H7 (cell line): ENCODE data around the gene GDF9. TPM values are rescaled to one million over a fixed set of nuclear protein-coding genes. Genes with fewer than 3 reads are reported as not detected.
A peak's percentile ranks its signal among the peaks of the same experiment; 100 is the strongest.

Experiments used
- DNase-seq: peaks from one replicate; pipeline ENCODE4 v3.0.0; 2012
- H3K27me3 ChIP-seq: 2 replicates; pipeline ENCODE4 v1.6.0; 2011; ENCODE audit warnings: mild to moderate bottlenecking, low read length; ENCODE audit not compliant: control insufficient read depth, insufficient read depth
- H3K36me3 ChIP-seq: replicated peaks from 2 replicates; pipeline ENCODE4 v1.5.1; 2011; ENCODE audit warnings: low read length; ENCODE audit not compliant: control insufficient read depth, insufficient read depth
- H3K4me3 ChIP-seq: 2 replicates; pipeline ENCODE4 v1.5.1; 2011; ENCODE audit warnings: low read depth, mild to moderate bottlenecking, control low read depth, low read length, moderate library complexity; ENCODE audit not compliant: insufficient read depth
- total RNA-seq: library from RNA; depleted of rRNA; stranded (reverse); fragments of >200 nt; shearing (Covaris generic); gene quantifications from 2 replicates; pipeline ENCODE4 v1.2.3, GENCODE V29; 2014; rRNA removed

Gene GDF9
- total RNA-seq: 0.22 and 0.24 TPM in 2 replicates

DNA sequence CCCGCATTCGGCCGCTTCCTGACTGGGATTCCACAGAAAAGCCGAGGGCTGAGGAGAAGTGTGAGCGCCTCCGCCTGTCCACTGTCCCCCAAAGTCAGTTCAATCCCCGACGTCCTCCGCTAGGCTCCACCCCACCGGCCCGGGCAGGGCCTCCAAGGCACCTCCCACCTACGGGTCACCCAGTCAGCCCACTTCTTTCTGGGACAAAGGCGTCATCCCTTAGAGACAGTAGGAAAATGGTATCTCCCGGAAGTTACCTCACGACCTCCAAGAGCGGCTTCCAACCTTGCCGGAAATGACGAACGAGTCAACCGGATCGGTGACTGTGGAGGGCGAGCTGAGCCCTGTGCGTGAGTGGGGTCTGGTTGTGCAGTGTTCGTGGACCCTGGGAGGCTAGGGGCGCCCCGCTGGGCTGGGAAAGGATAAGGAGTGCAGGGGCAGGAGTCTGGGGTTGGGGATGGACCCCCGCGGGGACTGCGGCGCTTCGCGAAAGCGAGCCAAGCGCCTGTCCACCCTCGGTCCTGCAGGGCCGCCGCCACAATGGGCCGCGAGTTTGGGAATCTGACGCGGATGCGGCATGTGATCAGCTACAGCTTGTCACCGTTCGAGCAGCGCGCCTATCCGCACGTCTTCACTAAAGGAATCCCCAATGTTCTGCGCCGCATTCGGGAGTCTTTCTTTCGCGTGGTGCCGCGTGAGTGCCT lies at the start of gene GDF9, which contains the start of gene UQCRQ:
Gene GDF9 (minus strand): TSS at position 128 of the 704 bp plus-strand sequence. CDS start 1,936 bp downstream, outside the sequence.
Gene UQCRQ (plus strand): TSS at position 301 of the 704 bp plus-strand sequence. CDS start 240 bp downstream, at position 541.
- Histone ChIP-seq H3K4me3 (peak within 1 kb of the TSS; percentile 95), H3K27me3 (no peaks in the 10 kb centered on the region; the same call in 1 of the 2 replicates), H3K36me3 (peaks cover 8% of the 10 kb centered on the region)
- DNase-seq: peak; percentile 97

DNA sequence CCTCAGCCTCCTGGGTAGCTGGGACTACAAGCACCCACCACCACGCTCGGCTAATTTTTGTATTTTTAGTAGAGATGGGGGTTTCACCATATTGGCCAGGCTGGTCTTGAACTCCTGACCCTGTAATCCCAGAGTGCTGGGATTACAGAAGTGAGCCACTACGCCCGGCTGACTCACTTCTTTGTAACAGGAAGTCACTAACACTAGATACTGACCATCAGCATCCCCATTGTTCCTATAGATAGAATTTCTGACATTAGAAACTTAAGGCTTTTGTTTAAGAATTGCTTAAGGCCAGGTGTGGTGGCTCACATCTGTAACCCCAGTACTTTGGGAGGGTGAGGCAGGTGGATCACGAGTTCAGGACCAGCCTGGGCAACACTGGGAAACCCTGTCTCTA lies 49.4 kb upstream of the GDF9 start:
- Histone ChIP-seq H3K27me3 (no peaks in the 10 kb centered on the region), H3K36me3 (peaks cover 2% of the 10 kb centered on the region), H3K4me3 (no peak overlapping the region)
- DNase-seq: no peak

- Histone ChIP-seq H3K36me3 (peaks cover 2% of the 10 kb centered on the region), H3K27me3 (no peaks in the 10 kb centered on the region), H3K4me3 (no peak overlapping the region)
- no peak for DNase-seq
Measured at GRCh38 chr5:132909702-132910101, 43.4 kb upstream of the GDF9 start.

- H3K4me3 ChIP-seq: no peak overlapping the region
- no peaks in the 10 kb centered on the region for H3K27me3 ChIP-seq
- DNase-seq: no peak
- no peaks in the 10 kb centered on the region; the same call in 1 of the 2 replicates for H3K36me3 ChIP-seq
Measured at GRCh38 chr5:132907161-132907560, 40.9 kb upstream of the GDF9 start.

DNA sequence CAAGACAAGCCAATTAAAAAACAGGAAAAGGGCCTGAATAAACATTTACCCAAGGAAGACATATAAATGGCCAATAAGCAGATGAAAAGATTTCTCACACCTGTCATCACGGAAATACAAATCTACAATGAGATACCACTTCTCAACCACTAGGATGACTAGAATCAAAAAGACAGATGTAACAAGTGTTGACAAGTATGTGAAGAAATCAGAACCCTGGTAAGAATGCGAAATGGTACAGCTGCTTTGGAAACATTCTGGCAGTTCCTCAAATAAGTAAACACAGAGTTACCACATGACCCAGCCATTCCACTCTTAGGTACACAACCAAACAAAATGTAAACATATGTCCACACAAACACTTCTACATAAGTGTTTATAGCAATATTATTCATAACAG lies 39.7 kb upstream of the GDF9 start:
- no peaks in the 10 kb centered on the region for H3K27me3 ChIP-seq
- no peak overlapping the region for H3K4me3 ChIP-seq
- H3K36me3 ChIP-seq: no peaks in the 10 kb centered on the region; the same call in 1 of the 2 replicates
- no peak for DNase-seq

- no peak for DNase-seq
- Histone ChIP-seq H3K36me3 (peaks cover 9% of the 10 kb centered on the region), H3K27me3 (no peaks in the 10 kb centered on the region), H3K4me3 (no peak overlapping the region)
Measured at GRCh38 chr5:132901730-132902129, 35.5 kb upstream of the GDF9 start.

- Histone ChIP-seq H3K36me3 (peaks cover 15% of the 10 kb centered on the region), H3K4me3 (no peak overlapping the region)
Measured at GRCh38 chr5:132901036-132901435, 34.8 kb upstream of the GDF9 start.

GRCh38 chr5:132898094-132898493 lies 31.8 kb upstream of the GDF9 start:
- Histone ChIP-seq H3K4me3 (no peak overlapping the region), H3K36me3 (peaks cover 26% of the 10 kb centered on the region), H3K27me3 (no peaks in the 10 kb centered on the region)
- DNase-seq: no peak

More at GRCh38 chr5:132901036-132901435, 34.8 kb upstream of the GDF9 start:
- H3K27me3 ChIP-seq: no peaks in the 10 kb centered on the region
- no peak for DNase-seq

DNA sequence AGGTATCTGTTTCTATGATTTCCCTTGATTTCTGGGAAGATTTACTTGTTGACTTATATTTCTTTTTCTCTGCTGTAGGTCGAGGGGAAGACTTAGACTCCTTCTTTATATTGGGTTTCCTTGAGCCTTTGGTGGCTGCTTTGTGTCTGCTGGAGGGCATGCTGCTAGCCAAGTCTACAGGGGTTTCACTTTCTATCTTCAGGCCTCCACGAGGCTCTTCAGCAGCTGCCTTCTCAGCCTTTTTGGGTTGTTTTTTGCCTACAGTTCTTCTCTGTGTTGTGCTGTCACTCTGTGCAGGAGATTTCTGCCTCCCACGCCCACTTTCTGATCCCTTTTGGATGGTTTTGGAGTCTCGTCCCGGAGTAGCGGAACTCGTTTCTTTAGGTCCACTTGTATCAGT lies 30.4 kb upstream of the GDF9 start:
- H3K27me3 ChIP-seq: no peaks in the 10 kb centered on the region
- no peak for DNase-seq
- no peak overlapping the region for H3K4me3 ChIP-seq
- H3K36me3 ChIP-seq: peaks cover 31% of the 10 kb centered on the region

DNA sequence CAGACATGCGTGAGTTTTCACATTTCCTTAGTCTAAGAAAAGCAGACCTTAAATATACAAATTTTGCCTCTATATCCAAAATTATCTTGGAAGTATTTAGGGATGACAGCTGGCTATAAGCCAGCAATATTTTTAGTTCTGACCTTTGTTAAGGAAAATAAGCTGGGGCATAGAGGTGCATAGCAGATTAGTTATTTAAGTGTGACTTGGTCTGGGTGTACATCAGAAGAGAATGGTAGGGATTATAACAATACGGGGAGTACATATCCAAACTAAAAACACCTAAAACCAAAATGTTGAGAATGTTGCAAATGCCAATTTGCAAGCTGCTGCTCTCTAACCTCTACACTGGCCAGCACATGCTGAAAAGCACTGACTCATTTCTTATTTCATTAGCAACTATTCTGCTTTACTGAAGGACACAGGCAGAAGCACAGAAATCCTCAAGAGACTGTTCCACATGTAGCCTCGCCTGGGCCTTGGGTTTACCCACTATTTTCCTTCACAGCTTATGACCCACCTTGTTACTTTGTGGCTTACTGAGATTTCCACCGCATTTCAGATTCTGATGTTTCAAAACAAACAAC lies 29.5 kb upstream of the GDF9 start:
- peaks cover 31% of the 10 kb centered on the region for H3K36me3 ChIP-seq

GRCh38 chr5:132890817-132891216 lies 24.5 kb upstream of the GDF9 start:
- Histone ChIP-seq H3K27me3 (no peaks in the 10 kb centered on the region), H3K4me3 (no peak overlapping the region), H3K36me3 (peaks cover 31% of the 10 kb centered on the region)
- no peak for DNase-seq

More for the DNA sequence above, 29.5 kb upstream of the GDF9 start:
- DNase-seq: no peak
- Histone ChIP-seq H3K4me3 (no peak overlapping the region), H3K27me3 (no peaks in the 10 kb centered on the region)

DNA sequence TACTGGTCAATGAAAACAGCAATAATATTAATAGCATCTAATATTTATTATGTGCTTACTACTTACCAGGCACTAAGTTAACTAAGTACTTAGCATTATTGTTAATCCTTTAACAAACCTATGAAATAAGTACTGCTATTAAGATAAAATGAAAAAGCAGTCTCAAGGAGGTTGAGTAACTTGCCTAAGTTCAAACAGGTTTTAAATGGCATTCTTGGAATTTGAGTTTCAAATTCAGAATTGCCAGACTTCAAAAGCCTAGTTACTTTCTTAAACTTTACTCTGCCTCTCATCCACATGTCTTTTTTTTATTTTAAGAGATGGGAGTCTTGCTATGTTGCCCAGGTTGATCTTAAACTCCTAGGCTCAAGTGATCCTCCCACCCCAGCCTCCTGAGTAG lies 23.2 kb upstream of the GDF9 start:
- Histone ChIP-seq H3K27me3 (no peaks in the 10 kb centered on the region), H3K4me3 (no peak overlapping the region), H3K36me3 (peaks cover 26% of the 10 kb centered on the region)
- DNase-seq: no peak

- peaks cover 28% of the 10 kb centered on the region for H3K36me3 ChIP-seq
- no peak for DNase-seq
- no peaks in the 10 kb centered on the region for H3K27me3 ChIP-seq
- H3K4me3 ChIP-seq: no peak overlapping the region
Measured at GRCh38 chr5:132887283-132887682, 21.0 kb upstream of the GDF9 start.

- Histone ChIP-seq H3K27me3 (no peaks in the 10 kb centered on the region), H3K4me3 (no peak overlapping the region), H3K36me3 (peaks cover 26% of the 10 kb centered on the region)
- DNase-seq: no peak
Measured at GRCh38 chr5:132886064-132886823, 20.0 kb upstream of the GDF9 start.

- Histone ChIP-seq H3K36me3 (peaks cover 30% of the 10 kb centered on the region), H3K4me3 (no peak overlapping the region), H3K27me3 (no peaks in the 10 kb centered on the region)
- no peak for DNase-seq
Measured at GRCh38 chr5:132884548-132884947, 18.3 kb upstream of the GDF9 start.
